ENCODE data around the gene BTNL9.

DNA sequence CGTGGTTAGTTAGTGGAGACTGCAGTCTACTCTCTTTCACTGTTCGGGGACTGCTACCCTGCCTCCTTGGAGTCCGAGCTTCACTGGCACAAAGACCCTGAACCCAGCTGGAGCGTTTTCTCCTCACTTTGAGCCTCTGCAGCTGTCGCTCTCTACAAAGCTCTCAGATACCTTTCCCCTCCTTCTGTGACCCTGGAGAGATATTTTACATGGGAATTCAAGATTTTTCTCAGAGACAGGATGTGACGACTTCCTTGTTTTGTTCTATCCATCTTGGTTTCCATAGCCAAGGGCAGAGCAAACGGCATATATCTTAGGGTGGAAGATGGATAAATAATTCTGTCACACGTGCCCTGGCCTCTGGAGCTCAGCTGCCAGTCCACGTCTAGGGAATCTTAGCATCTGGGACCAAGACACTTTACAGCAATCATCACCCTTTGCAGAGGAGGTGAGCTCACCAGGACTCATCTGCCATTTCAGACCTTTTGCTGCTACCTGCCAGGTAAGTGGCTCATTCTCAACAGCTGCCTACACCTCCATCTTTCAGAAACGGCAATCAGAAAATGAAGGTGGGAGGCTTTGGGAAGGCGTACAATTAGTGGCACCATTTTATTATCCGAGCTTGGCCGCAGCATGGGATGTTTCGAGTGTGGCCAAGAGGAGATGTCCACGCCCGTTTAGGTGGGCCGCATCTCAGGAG lies at the start of gene BTNL9:
- TF ChIP-seq, protein P1, sequence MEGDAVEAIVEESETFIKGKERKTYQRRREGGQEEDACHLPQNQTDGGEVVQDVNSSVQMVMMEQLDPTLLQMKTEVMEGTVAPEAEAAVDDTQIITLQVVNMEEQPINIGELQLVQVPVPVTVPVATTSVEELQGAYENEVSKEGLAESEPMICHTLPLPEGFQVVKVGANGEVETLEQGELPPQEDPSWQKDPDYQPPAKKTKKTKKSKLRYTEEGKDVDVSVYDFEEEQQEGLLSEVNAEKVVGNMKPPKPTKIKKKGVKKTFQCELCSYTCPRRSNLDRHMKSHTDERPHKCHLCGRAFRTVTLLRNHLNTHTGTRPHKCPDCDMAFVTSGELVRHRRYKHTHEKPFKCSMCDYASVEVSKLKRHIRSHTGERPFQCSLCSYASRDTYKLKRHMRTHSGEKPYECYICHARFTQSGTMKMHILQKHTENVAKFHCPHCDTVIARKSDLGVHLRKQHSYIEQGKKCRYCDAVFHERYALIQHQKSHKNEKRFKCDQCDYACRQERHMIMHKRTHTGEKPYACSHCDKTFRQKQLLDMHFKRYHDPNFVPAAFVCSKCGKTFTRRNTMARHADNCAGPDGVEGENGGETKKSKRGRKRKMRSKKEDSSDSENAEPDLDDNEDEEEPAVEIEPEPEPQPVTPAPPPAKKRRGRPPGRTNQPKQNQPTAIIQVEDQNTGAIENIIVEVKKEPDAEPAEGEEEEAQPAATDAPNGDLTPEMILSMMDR (IDR thresholded peaks at IDR 0.05 in 4 of 5, conservative IDR thresholded peaks at IDR 0.05 in 1 of 5), result no peak
- no peak for TF ChIP-seq POLR2A (IDR thresholded peaks at IDR 0.05)
